Measurements from ENCODE around the gene ARAP2.

The ARAP2 gene

DNA sequence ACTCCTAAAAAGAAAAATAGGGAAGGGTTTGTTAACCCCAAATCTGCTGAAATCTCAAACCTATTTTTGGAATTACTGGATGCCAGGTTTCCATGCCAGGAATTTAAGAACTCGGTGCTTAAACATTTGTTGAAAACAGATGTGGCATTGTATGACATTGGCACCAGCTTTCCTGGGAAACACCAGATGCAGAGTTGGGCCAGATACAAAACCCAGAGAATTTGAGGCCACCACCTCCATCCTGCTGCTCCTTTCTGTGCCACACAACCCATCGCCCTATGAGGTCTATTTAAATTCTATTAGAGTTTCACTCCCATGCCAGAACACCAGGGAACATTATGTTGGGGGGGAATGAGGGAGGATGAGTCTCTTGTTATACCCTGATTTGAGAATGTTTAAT lies 71.7 kb downstream of the ARAP2 start:
- Histone ChIP-seq H3K4me3 (ENCODE audit: low read length in 2 of 2) (no peak overlapping the region), H2BK120ac (ENCODE audit: low read depth, low read length) (no peak overlapping the region), H3K9me3 (replicated peaks in 1 of 2; ENCODE audit: control insufficient read depth in 2 of 2, insufficient read depth in 1 of 2, low read depth in 1 of 2, low read length in 2 of 2) (no peaks in the 10 kb centered on the region), H3K79me1 (ENCODE audit: low read depth, low read length) (no peaks in the 10 kb centered on the region), H3K27me3 (ENCODE audit: control insufficient read depth in 3 of 3, insufficient read depth in 3 of 3, low read depth in 1 of 3, low read length in 3 of 3) (no peaks in the 10 kb centered on the region), H3K4ac (ENCODE audit: low read length) (no peak overlapping the region), H3K18ac (ENCODE audit: low read length) (no peak overlapping the region), H2AK5ac (ENCODE audit: low read depth, low read length) (no peak overlapping the region), H3K23ac (ENCODE audit: low read depth, low read length, poor library complexity) (no peak overlapping the region), H3K27ac (replicated peaks; ENCODE audit: low read length) (no peak overlapping the region), H2BK5ac (ENCODE audit: low read length) (no peak overlapping the region), H2BK12ac (ENCODE audit: low read length) (no peak overlapping the region), H2BK15ac (ENCODE audit: low read length) (no peak overlapping the region), H3K4me2 (ENCODE audit: insufficient read depth, low read length, poor library complexity, severe bottlenecking) (no peak overlapping the region), H3K36me3 (replicated peaks in 1 of 2; ENCODE audit: control insufficient read depth in 2 of 2, insufficient read depth in 2 of 2, low read length in 2 of 2) (no peaks in the 10 kb centered on the region), H3K14ac (ENCODE audit: low read length) (no peak overlapping the region), H4K8ac (ENCODE audit: low read depth, low read length) (no peak overlapping the region), H4K91ac (ENCODE audit: low read depth, low read length, poor library complexity) (no peak overlapping the region), H3K4me1 (ENCODE audit: control insufficient read depth in 2 of 2, insufficient read depth in 1 of 2, low read depth in 1 of 2, low read length in 2 of 2) (peaks cover 0 to 4% of the 10 kb centered on the region in 2 donors), H3K9ac (ENCODE audit: low read depth, low read length, poor library complexity) (no peak overlapping the region), H2AFZ (ENCODE audit: low read length) (no peak overlapping the region)
- DNase-seq (ENCODE audit: low spot score), result no peak
- WGBS, 2 donors (ENCODE audit: extremely low coverage in 2 of 2, insufficient read length in 2 of 2, insufficient replicate concordance in 1 of 2), result no CpG with 5 or more reads among the region's 2 CpGs

DNA sequence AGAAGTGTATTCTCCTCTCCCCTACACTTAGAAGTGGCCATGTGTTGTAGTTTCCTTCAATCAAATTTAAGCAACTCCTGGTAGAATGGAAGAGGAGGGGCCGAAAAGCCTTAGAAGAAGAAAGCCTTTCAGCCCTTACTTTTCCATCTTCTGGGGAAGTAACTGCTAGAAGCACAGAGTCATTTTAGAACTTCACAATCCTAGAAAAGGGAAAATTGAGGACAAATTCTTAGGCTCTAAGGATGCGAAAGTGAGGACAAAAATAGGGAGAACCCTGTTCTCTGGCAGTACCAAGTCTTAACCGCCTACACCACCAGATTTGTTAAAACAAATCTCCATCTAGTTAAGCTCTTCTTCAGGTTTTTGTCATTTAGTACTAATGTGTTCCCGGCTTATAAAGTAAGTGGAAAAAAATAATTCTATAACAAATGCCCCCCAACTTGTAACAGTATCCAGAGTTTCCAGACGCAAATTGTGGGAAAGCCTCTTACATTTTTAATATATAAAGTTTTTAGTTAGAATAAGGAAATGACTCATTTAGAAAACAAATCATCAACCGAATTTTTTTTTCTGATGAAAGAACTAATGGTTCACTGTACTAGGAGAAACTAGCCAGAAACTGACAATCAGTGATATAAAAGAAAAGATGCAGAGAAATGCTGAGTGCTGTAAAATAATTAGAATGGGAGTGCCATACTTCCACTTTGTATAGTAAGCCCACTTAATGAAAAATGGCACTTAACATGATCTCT lies 76.0 kb downstream of the ARAP2 start:
- Histone ChIP-seq H2BK5ac (ENCODE audit: low read length) (no peak overlapping the region), H4K91ac (ENCODE audit: low read depth, low read length, poor library complexity) (no peak overlapping the region), H3K79me1 (ENCODE audit: low read depth, low read length) (no peaks in the 10 kb centered on the region), H3K4me1 (ENCODE audit: control insufficient read depth in 2 of 2, insufficient read depth in 1 of 2, low read depth in 1 of 2, low read length in 2 of 2) (no peaks in the 10 kb centered on the region), H4K8ac (ENCODE audit: low read depth, low read length) (no peak overlapping the region), H3K14ac (ENCODE audit: low read length) (no peak overlapping the region), H2AFZ (ENCODE audit: low read length) (peak overlapping the region; percentile 67), H3K23ac (ENCODE audit: low read depth, low read length, poor library complexity) (no peak overlapping the region), H3K9me3 (replicated peaks in 1 of 2; ENCODE audit: control insufficient read depth in 2 of 2, insufficient read depth in 1 of 2, low read depth in 1 of 2, low read length in 2 of 2) (no peaks in the 10 kb centered on the region), H3K27ac (replicated peaks; ENCODE audit: low read length) (no peak overlapping the region), H2BK120ac (ENCODE audit: low read depth, low read length) (no peak overlapping the region), H3K4ac (ENCODE audit: low read length) (no peak overlapping the region), H3K4me3 (ENCODE audit: low read length in 2 of 2) (no peak overlapping the region), H3K36me3 (replicated peaks in 1 of 2; ENCODE audit: control insufficient read depth in 2 of 2, insufficient read depth in 2 of 2, low read length in 2 of 2) (no peaks in the 10 kb centered on the region), H3K9ac (ENCODE audit: low read depth, low read length, poor library complexity) (no peak overlapping the region), H3K4me2 (ENCODE audit: insufficient read depth, low read length, poor library complexity, severe bottlenecking) (no peak overlapping the region), H2AK5ac (ENCODE audit: low read depth, low read length) (no peak overlapping the region), H3K27me3 (ENCODE audit: control insufficient read depth in 3 of 3, insufficient read depth in 3 of 3, low read depth in 1 of 3, low read length in 3 of 3) (no peaks in the 10 kb centered on the region), H2BK15ac (ENCODE audit: low read length) (no peak overlapping the region), H3K18ac (ENCODE audit: low read length) (no peak overlapping the region), H2BK12ac (ENCODE audit: low read length) (no peak overlapping the region)
- WGBS, 2 donors (ENCODE audit: extremely low coverage in 2 of 2, insufficient read length in 2 of 2, insufficient replicate concordance in 1 of 2), result no CpG with 5 or more reads among the region's 6 CpGs
- DNase-seq (ENCODE audit: low spot score), result no peak

DNA sequence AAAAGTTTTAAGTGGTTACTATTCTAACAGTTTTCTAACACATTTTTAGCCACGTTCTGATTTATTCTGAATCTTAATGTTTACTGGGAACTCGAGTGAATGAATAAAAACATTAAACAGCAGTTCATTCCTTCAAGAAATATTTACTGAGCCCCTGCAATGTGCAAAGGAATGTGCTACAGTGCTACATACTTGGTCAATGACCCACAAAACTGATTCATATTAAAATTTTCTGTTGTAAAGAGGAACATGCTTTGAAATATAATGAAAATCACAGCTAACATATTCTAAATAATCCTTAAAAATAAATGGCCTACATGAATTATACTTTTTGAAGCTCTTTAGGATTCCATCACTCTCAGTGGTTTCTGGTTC lies 78.7 kb downstream of the ARAP2 start:
- no peak overlapping the region for H3K4me3 ChIP-seq (ENCODE audit: low read length in 2 of 2)
- H4K91ac ChIP-seq (ENCODE audit: low read depth, low read length, poor library complexity), result no peak overlapping the region
- no peaks in the 10 kb centered on the region for H3K4me1 ChIP-seq (ENCODE audit: control insufficient read depth in 2 of 2, insufficient read depth in 1 of 2, low read depth in 1 of 2, low read length in 2 of 2)
- no peak for DNase-seq (ENCODE audit: low spot score)
- H3K4me2 ChIP-seq (ENCODE audit: insufficient read depth, low read length, poor library complexity, severe bottlenecking), result no peak overlapping the region
- no CpG with 5 or more reads among the region's 2 CpGs for WGBS, 2 donors (ENCODE audit: extremely low coverage in 2 of 2, insufficient read length in 2 of 2, insufficient replicate concordance in 1 of 2)
- no peak overlapping the region for H4K8ac ChIP-seq (ENCODE audit: low read depth, low read length)
- H3K79me1 ChIP-seq (ENCODE audit: low read depth, low read length), result no peaks in the 10 kb centered on the region
- no peaks in the 10 kb centered on the region for H3K27me3 ChIP-seq (ENCODE audit: control insufficient read depth in 3 of 3, insufficient read depth in 3 of 3, low read depth in 1 of 3, low read length in 3 of 3)
- no peak overlapping the region for H3K9ac ChIP-seq (ENCODE audit: low read depth, low read length, poor library complexity)
- H2BK12ac ChIP-seq (ENCODE audit: low read length), result no peak overlapping the region
- no peak overlapping the region for H3K18ac ChIP-seq (ENCODE audit: low read length)
- no peak overlapping the region for H2BK120ac ChIP-seq (ENCODE audit: low read depth, low read length)
- no peaks in the 10 kb centered on the region for H3K9me3 ChIP-seq (replicated peaks in 1 of 2; ENCODE audit: control insufficient read depth in 2 of 2, insufficient read depth in 1 of 2, low read depth in 1 of 2, low read length in 2 of 2)
- no peak overlapping the region for H3K4ac ChIP-seq (ENCODE audit: low read length)
- no peak overlapping the region for H2AFZ ChIP-seq (ENCODE audit: low read length)
- no peaks in the 10 kb centered on the region for H3K36me3 ChIP-seq (replicated peaks in 1 of 2; ENCODE audit: control insufficient read depth in 2 of 2, insufficient read depth in 2 of 2, low read length in 2 of 2)
- H3K23ac ChIP-seq (ENCODE audit: low read depth, low read length, poor library complexity), result no peak overlapping the region
- no peak overlapping the region for H3K14ac ChIP-seq (ENCODE audit: low read length)
- H2AK5ac ChIP-seq (ENCODE audit: low read depth, low read length), result no peak overlapping the region
- no peak overlapping the region for H2BK5ac ChIP-seq (ENCODE audit: low read length)
- no peak overlapping the region for H2BK15ac ChIP-seq (ENCODE audit: low read length)
- no peak overlapping the region for H3K27ac ChIP-seq (replicated peaks; ENCODE audit: low read length)

DNA sequence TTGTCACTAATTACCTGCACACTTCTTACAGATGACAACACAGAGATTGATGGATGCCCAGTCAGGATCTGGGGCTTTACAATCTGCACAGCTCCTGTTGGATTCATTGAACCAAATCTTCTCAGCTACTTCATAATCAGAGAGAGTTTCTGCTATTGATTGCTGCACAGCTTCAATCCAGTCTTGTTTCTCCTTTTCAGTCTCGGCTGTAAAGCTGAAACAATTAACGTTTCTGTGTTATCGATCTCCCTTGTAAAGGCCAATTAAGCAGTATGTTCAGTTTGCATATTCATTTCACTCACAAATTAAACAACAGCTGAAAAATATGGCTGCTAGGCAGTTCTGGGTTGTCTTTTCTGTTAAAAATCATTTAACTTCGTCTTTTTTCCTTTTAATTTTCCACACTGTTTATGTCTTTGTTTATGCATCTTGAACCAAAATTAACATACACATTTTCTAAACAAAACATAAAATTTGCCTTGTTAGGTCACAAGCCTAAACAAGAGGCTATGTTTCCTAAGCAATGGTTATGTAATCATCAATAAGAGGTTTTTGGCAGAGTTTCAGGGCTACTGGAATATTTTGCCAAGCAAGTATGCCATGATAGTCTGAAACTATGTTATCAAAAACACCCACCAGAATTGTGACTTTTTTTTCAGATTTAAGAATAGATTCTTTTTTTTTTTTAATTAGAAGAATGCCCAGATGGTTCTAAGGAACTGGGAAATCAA lies 79.2 kb downstream of the ARAP2 start:
- no peak for DNase-seq (ENCODE audit: low spot score)
- Histone ChIP-seq H2BK12ac (ENCODE audit: low read length) (no peak overlapping the region), H3K4me1 (ENCODE audit: control insufficient read depth in 2 of 2, insufficient read depth in 1 of 2, low read depth in 1 of 2, low read length in 2 of 2) (no peaks in the 10 kb centered on the region), H3K14ac (ENCODE audit: low read length) (no peak overlapping the region), H2BK15ac (ENCODE audit: low read length) (no peak overlapping the region), H3K23ac (ENCODE audit: low read depth, low read length, poor library complexity) (no peak overlapping the region), H3K4ac (ENCODE audit: low read length) (no peak overlapping the region), H3K36me3 (replicated peaks in 1 of 2; ENCODE audit: control insufficient read depth in 2 of 2, insufficient read depth in 2 of 2, low read length in 2 of 2) (no peaks in the 10 kb centered on the region), H3K9me3 (replicated peaks in 1 of 2; ENCODE audit: control insufficient read depth in 2 of 2, insufficient read depth in 1 of 2, low read depth in 1 of 2, low read length in 2 of 2) (no peaks in the 10 kb centered on the region), H2BK5ac (ENCODE audit: low read length) (no peak overlapping the region), H3K9ac (ENCODE audit: low read depth, low read length, poor library complexity) (no peak overlapping the region), H3K4me3 (ENCODE audit: low read length in 2 of 2) (no peak overlapping the region), H3K4me2 (ENCODE audit: insufficient read depth, low read length, poor library complexity, severe bottlenecking) (no peak overlapping the region), H4K91ac (ENCODE audit: low read depth, low read length, poor library complexity) (no peak overlapping the region), H2AK5ac (ENCODE audit: low read depth, low read length) (no peak overlapping the region), H3K79me1 (ENCODE audit: low read depth, low read length) (no peaks in the 10 kb centered on the region), H2AFZ (ENCODE audit: low read length) (no peak overlapping the region), H3K27ac (replicated peaks; ENCODE audit: low read length) (no peak overlapping the region), H3K18ac (ENCODE audit: low read length) (no peak overlapping the region), H3K27me3 (ENCODE audit: control insufficient read depth in 3 of 3, insufficient read depth in 3 of 3, low read depth in 1 of 3, low read length in 3 of 3) (no peaks in the 10 kb centered on the region), H4K8ac (ENCODE audit: low read depth, low read length) (no peak overlapping the region), H2BK120ac (ENCODE audit: low read depth, low read length) (no peak overlapping the region)
- WGBS, 2 donors (ENCODE audit: extremely low coverage in 2 of 2, insufficient read length in 2 of 2, insufficient replicate concordance in 1 of 2), result 100% methylated on average over 1 of the region's 4 CpGs; no CpG with 5 or more reads in 1 of the 2 donors
